ENCODE results near the gene F2.

F2 gene

DNA sequence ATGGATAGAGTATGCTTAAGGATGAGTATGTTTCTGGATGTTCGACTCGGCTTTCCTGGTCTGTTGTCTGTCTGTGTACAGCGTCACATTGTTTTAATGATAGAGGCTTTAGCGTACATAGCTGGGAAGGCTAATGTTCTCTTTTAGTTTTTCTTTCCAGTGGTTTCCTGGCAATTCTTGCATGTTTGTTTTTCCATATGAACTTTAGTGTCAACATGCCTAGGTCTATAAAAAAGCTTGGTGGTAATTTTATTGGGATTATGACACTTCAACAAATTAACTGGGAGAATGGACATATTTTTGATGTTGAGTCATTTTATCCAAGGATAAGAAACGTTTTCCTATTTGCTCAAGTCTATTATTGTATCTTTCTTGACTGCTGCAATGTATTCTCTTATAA lies 17.6 kb downstream of the F2 start:
- no peaks in the 10 kb centered on the region for H3K4me1 Mint-ChIP-seq (ENCODE audit: low read depth)
- H3K36me3 Mint-ChIP-seq = peaks cover 2% of the 10 kb centered on the region
- no peaks in the 10 kb centered on the region for H3K27me3 Mint-ChIP-seq
- no peak overlapping the region for H3K4me3 Mint-ChIP-seq
- H3K27ac Mint-ChIP-seq = no peak overlapping the region
- H3K9me3 Mint-ChIP-seq (ENCODE audit: low read depth) = no peaks in the 10 kb centered on the region

DNA sequence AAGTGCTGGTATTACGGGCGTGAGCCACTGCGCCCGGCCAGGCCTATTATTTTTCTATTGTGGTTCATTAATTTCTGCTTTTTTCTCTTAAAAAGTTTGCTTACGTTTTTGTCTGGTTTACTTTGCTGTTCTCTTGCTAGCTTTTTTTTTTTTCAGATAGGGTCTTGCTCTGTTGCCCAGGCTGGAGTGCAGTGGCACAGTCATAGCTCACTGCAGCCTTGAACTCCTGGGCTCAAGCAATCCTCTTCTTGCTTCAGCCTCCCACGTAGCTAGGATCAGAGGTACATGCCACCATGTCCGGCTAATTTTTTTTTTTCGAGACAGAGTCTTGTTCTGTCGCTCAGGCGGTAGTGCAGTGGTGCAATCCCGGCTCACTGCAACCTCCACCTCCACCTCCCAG lies 18.7 kb downstream of the F2 start:
- Mint-ChIP-seq H3K9me3 (ENCODE audit: low read depth) (no peaks in the 10 kb centered on the region), H3K36me3 (peaks cover 2% of the 10 kb centered on the region), H3K27ac (no peak overlapping the region), H3K4me3 (no peak overlapping the region), H3K4me1 (ENCODE audit: low read depth) (no peaks in the 10 kb centered on the region), H3K27me3 (no peaks in the 10 kb centered on the region)

DNA sequence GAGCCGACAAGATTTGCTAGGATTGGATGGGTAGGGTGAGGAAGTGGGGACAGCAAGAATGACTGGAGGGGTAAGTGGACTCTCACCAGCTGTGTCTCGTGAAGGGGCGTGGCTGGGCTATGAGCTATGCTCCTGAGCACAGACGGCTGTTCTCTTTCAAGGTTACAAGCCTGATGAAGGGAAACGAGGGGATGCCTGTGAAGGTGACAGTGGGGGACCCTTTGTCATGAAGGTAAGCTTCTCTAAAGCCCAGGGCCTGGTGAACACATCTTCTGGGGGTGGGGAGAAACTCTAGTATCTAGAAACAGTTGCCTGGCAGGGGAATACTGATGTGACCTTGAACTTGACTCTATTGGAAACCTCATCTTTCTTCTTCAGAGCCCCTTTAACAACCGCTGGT lies 19.9 kb downstream of the F2 start:
- Mint-ChIP-seq H3K4me3 (no peak overlapping the region), H3K27me3 (no peaks in the 10 kb centered on the region), H3K4me1 (ENCODE audit: low read depth) (no peaks in the 10 kb centered on the region), H3K9me3 (ENCODE audit: low read depth) (no peaks in the 10 kb centered on the region), H3K36me3 (peaks cover 2% of the 10 kb centered on the region), H3K27ac (no peak overlapping the region)

DNA sequence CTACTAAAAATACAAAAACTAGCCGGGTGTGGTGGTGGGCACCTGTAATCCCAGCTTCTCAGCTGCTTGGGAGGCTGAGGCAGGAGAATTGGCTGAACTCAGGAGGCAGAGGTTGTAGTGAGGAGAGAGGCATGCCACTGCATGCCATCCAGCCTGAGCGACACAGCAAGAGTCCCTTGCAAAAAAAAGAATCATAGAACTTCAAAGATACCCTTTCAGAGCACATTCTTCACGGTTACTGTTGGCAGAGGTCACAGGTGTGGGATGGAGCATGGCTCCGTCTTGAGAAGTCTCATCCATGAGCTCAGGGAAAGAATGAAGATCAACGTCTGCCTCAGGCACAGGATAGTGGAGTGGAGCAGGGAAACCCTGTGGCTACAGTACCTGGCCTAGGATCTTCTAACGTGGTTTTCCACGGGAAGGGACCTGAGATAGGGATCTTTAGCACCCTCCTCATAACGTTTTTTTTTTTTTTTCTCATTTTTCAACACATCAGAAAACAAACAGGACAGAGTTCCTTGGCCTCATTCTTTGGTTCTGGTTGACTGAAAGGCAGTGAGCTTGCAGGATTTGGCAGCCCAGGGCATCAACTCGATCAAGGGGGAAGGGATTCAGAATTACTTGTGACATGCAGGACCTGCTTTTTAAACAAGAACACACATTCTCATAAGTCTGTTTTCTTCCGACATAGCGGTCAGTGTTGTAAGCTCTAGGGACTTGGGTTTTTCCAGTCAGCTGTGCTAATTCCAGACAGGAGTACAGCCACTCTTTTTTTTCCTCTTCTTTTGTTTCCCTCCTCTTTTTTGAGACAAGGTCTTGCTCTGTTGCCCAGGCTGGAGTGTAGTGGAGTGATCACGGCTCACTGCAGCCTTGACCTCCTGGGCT lies 22.8 kb downstream of the F2 start:
- Mint-ChIP-seq H3K4me3 (no peak overlapping the region), H3K27me3 (no peaks in the 10 kb centered on the region), H3K9me3 (ENCODE audit: low read depth) (no peaks in the 10 kb centered on the region), H3K36me3 (peaks cover 2% of the 10 kb centered on the region), H3K4me1 (ENCODE audit: low read depth) (no peaks in the 10 kb centered on the region), H3K27ac (no peak overlapping the region)

DNA sequence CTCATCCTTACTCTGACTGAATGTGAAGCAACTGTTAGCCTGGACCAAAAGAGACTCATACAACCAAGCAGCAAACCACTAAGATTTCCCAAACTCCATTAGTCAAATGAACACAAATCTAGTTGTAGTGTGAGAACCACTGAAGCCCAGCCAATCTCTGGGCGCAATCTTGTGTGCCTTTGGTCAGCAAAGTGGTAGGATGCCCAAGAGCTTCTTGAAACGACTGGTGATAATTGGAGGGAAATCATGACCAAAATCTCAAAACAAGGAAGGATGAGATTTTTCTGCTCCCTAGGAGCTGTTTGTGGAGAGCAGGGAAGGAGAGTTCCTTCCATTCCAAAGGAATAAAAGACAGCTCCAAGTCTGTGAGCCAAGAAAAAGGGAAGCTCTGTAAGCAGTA lies 24.0 kb downstream of the F2 start:
- peaks cover 3% of the 10 kb centered on the region for H3K36me3 Mint-ChIP-seq
- H3K9me3 Mint-ChIP-seq (ENCODE audit: low read depth) = no peaks in the 10 kb centered on the region
- H3K4me3 Mint-ChIP-seq = no peak overlapping the region
- H3K4me1 Mint-ChIP-seq (ENCODE audit: low read depth) = no peaks in the 10 kb centered on the region
- no peaks in the 10 kb centered on the region for H3K27me3 Mint-ChIP-seq
- no peak overlapping the region for H3K27ac Mint-ChIP-seq

DNA sequence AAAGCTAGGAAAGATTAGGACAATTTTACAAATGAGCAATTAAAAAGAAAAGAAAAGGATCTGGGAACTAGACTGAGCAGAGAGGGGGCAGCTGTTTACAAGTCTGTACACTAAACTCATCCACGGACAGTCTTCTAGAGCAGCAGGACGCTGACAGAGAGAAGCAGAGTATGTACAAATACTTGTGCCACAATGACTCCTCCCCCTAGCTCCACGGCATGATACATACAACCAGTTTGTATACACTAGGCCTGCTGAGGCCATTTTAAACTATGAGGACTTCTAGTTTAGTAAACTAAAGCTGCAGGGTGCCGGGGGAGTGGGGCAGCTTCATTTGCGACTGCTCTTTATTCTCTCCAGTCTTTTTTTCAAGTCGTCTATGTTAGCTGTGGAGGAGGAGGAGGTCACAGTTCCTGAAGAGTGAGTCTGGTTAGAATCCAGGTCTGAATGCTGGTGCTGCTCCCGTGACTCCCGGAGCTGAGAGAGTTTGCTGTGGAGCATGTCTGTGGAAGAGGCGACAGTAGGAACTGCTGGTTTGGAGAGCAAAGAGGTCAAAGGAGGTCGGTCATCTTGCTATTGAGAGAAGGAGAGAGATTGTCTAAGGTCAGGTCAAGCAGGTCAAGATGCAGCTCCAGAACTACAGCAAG lies 24.8 kb downstream of the F2 start:
- Mint-ChIP-seq H3K36me3 (peaks cover 4% of the 10 kb centered on the region), H3K4me1 (ENCODE audit: low read depth) (no peaks in the 10 kb centered on the region), H3K27ac (no peak overlapping the region), H3K4me3 (no peak overlapping the region), H3K9me3 (ENCODE audit: low read depth) (no peaks in the 10 kb centered on the region), H3K27me3 (no peaks in the 10 kb centered on the region)

DNA sequence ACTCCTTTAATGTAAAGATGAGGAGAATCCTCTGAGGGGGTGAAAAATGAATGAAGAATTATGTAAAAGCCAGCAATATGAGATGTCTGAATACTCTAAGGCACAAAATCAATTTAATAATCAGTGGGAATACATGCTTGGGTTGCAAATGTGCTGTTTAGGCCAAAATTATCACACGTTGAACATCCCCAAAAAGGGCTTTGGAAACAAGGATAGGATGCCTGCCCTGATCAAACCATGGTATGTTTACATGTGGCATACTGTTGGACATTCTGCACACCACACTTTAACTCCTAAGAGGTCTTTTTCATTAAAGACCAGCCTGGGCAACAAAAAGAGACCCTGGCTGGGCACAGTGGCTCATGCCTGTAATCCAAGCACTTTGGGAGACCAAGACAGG lies 26.3 kb downstream of the F2 start:
- no peak overlapping the region for H3K4me3 Mint-ChIP-seq
- no peaks in the 10 kb centered on the region for H3K27me3 Mint-ChIP-seq
- H3K4me1 Mint-ChIP-seq (ENCODE audit: low read depth) = no peaks in the 10 kb centered on the region
- H3K27ac Mint-ChIP-seq = no peak overlapping the region
- peaks cover 4% of the 10 kb centered on the region for H3K36me3 Mint-ChIP-seq
- no peaks in the 10 kb centered on the region for H3K9me3 Mint-ChIP-seq (ENCODE audit: low read depth)

DNA sequence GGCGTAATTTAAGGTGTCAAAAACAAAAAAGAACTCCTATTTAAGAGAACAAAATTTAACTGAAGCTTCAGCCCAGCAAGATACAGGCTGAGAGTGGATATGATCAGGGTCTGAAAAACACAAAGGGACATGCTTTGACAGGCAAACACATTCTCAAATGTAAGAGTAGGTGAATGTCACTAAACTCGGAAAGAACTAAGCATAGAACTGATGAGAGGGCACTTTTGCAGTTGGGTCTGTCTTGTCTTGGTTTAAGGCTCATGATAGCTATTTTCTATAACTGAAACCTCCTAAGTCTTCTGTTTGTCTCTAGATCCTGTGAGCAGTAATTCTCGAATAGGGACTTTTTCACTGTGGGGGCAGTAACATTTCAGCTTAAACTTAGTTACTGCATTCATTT lies 27.0 kb downstream of the F2 start:
- H3K4me3 Mint-ChIP-seq = no peak overlapping the region
- no peaks in the 10 kb centered on the region for H3K4me1 Mint-ChIP-seq (ENCODE audit: low read depth)
- peaks cover 3% of the 10 kb centered on the region for H3K36me3 Mint-ChIP-seq
- H3K27me3 Mint-ChIP-seq = no peaks in the 10 kb centered on the region
- H3K9me3 Mint-ChIP-seq (ENCODE audit: low read depth) = no peaks in the 10 kb centered on the region
- no peak overlapping the region for H3K27ac Mint-ChIP-seq

DNA sequence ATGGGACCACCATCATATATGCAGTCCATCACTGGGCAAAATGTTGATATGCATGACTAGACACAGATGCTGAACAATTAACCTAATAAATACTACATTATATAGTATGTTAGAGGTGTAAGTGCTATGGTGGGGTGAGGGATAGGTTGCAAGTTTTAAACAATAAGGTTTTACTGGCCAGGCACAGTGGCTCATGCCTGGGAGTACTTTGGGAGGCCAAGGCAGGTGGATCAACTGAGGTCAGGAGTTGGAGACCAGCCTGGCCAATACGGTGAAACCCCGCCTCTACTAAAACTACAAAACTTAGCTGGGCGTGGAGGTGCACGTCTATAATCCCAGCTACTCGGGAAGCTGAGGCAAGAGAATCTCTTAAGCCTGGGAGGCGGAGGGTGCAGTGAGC lies 28.1 kb downstream of the F2 start:
- H3K36me3 Mint-ChIP-seq = peaks cover 4% of the 10 kb centered on the region

DNA sequence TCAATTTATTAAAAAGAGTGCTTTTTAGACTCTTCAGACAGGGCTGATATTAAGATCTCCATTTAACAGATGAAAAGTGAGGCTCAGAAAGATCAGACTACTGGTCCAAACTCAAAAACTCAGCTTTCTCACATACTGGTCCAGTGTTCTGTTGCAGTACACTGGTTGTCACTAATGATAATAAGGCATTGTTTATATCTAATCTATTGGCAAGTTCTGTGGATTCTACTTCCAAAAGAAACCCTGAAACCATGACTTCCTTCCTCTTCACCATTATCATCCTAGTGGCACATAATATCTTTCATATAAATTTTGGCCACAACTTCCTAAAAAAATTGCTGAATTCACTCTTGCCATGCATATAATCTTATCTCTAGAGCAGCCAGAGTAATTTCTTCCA lies 36.9 kb downstream of the F2 start:
- H3K27ac Mint-ChIP-seq = no peak overlapping the region
- H3K4me3 Mint-ChIP-seq = no peak overlapping the region
- peaks cover 15% of the 10 kb centered on the region for H3K36me3 Mint-ChIP-seq

More for the DNA sequence above, 28.1 kb downstream of the F2 start:
- Mint-ChIP-seq H3K27ac (no peak overlapping the region), H3K4me1 (ENCODE audit: low read depth) (no peaks in the 10 kb centered on the region), H3K27me3 (no peaks in the 10 kb centered on the region), H3K4me3 (no peak overlapping the region), H3K9me3 (ENCODE audit: low read depth) (no peaks in the 10 kb centered on the region)

DNA sequence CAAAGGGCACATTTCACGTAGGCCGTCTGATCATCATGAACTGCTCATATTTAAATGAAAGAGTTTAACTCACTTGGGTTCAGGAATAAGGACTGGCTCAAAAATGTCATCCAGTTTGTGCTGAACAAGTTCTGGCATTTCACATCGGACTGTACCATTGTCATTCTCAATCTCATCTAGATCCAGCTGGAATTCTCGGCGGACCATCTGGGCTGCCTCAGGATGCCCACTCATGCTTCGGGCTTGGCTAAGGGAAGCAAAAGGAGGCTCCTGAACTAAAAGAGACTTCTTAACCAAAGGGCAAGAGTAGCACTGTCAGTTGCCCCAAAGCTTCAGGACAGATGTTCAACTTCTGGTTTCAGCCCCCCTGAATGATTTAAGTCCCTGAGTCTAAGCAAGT lies 40.2 kb downstream of the F2 start:
- no peak overlapping the region for H3K4me3 Mint-ChIP-seq
- H3K36me3 Mint-ChIP-seq = peaks cover 13% of the 10 kb centered on the region
- no peaks in the 10 kb centered on the region for H3K27me3 Mint-ChIP-seq
- no peak overlapping the region for H3K27ac Mint-ChIP-seq
- no peaks in the 10 kb centered on the region for H3K4me1 Mint-ChIP-seq (ENCODE audit: low read depth)
- no peaks in the 10 kb centered on the region for H3K9me3 Mint-ChIP-seq (ENCODE audit: low read depth)

More for the DNA sequence above, 36.9 kb downstream of the F2 start:
- Mint-ChIP-seq H3K4me1 (ENCODE audit: low read depth) (no peaks in the 10 kb centered on the region), H3K27me3 (no peaks in the 10 kb centered on the region), H3K9me3 (ENCODE audit: low read depth) (no peaks in the 10 kb centered on the region)

DNA sequence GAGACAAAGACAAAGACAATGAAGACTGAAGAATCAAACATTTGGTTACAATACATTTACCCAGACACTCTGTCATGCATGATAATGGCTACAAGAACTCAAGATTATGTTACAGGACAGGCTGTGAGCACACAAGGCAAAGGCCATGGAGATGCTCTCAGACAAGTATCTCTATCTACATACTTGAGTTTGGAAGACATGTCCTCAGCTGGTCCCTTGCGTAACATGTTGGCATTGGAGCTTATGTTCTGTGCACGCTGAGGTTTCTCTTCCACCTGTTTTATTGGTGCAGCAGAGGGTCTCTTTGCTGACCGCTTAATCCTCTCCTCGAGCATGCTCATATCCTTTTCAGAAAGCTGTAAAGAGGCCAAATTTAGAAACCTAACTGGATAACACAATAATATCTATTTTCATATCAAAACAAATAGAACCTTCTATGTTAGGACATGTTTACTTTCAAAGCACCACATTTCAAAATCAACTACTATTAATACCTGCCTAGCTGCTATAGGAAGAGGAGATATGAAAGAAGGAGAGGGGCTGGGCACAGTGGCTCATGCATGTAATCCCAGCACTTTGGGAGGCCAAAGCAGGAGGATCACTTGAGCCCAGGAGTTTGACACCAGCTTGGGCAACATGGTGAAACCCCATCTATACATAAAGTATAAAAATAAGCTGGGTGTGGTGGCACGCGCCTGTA lies 41.6 kb downstream of the F2 start:
- no peaks in the 10 kb centered on the region for H3K9me3 Mint-ChIP-seq (ENCODE audit: low read depth)
- no peak overlapping the region for H3K4me3 Mint-ChIP-seq
- no peak overlapping the region for H3K27ac Mint-ChIP-seq
- peaks cover 12% of the 10 kb centered on the region for H3K36me3 Mint-ChIP-seq
- H3K27me3 Mint-ChIP-seq = no peaks in the 10 kb centered on the region
- no peaks in the 10 kb centered on the region for H3K4me1 Mint-ChIP-seq (ENCODE audit: low read depth)

DNA sequence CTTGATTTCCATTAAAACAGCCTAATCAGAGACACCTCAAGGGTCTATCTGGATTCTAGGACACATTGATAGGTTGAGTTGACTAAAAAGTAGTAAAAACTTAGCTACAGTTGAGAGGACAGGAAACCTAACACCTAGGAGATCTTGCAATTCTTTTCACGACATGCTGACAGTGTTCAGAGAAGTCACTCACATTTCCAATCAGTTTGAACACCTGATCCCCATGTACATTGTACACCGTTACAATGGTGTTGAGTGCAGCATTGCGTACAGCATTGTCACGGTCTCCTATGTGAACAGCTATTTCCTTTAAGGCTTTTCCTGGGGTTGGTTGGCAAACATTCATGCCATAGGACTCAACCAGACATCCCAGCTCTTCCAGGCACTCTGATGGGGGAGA lies 42.8 kb downstream of the F2 start:
- H3K36me3 Mint-ChIP-seq = peaks cover 11% of the 10 kb centered on the region
- H3K4me1 Mint-ChIP-seq (ENCODE audit: low read depth) = no peaks in the 10 kb centered on the region
- H3K27ac Mint-ChIP-seq = no peak overlapping the region
- H3K4me3 Mint-ChIP-seq = no peak overlapping the region
- H3K27me3 Mint-ChIP-seq = no peaks in the 10 kb centered on the region
- H3K9me3 Mint-ChIP-seq (ENCODE audit: low read depth) = no peaks in the 10 kb centered on the region

DNA sequence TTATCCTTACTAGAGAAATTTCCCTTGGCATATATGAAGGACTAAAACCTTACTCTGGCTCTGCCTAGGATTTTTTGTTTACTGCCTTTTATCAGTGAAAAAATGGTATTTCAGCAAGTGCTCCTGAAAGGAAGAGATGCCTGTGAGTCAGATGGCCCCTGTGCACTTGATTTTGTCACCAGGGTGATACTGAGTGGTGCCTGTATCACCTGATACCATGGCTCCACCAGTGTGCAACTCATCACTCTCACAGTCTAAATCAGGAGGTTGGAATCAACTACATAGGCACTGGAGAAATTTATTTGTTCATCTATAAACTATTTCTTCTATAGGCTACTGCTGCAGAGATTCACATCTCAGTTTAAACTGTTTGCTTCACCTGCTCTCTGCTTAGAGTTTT lies 43.2 kb downstream of the F2 start:
- Mint-ChIP-seq H3K27ac (no peak overlapping the region), H3K9me3 (ENCODE audit: low read depth) (no peaks in the 10 kb centered on the region), H3K36me3 (peaks cover 11% of the 10 kb centered on the region), H3K4me3 (no peak overlapping the region), H3K4me1 (ENCODE audit: low read depth) (no peaks in the 10 kb centered on the region), H3K27me3 (no peaks in the 10 kb centered on the region)

DNA sequence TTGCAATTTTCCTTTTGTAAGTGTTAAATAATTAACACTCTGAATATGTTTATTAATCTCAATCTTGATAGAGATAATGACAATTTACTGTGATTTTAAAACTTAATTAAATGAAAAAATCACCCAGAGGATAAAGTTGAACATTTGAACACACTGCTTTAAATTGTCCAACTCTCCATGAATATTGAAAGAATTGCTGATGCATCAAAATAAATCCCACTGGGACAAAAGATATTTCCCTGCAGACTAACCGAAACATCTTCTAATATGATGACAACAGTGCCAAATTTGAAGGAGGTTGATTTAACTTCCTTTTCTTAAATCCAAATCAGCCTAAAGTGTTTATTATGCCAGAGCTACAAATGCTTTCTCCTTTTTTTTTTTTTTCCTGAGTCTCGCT lies 47.6 kb downstream of the F2 start:
- Mint-ChIP-seq H3K9me3 (ENCODE audit: low read depth) (no peaks in the 10 kb centered on the region), H3K27me3 (no peaks in the 10 kb centered on the region), H3K4me3 (no peak overlapping the region), H3K36me3 (peaks cover 5% of the 10 kb centered on the region), H3K4me1 (ENCODE audit: low read depth) (no peaks in the 10 kb centered on the region), H3K27ac (no peak overlapping the region)

All from activated naive CD8-positive, alpha-beta T cell (primary cell).